Activated CD4-positive, alpha-beta T cell treated with anti-CD3 and anti-CD28 coated beads for 1 hour (primary cell): ENCODE results near the gene PPP2R3B.

Source experiments
- DNase-seq: peaks from one replicate; pipeline ENCODE4 v3.0.0-alpha.2; 2020

Gene PPP2R3B

DNA sequence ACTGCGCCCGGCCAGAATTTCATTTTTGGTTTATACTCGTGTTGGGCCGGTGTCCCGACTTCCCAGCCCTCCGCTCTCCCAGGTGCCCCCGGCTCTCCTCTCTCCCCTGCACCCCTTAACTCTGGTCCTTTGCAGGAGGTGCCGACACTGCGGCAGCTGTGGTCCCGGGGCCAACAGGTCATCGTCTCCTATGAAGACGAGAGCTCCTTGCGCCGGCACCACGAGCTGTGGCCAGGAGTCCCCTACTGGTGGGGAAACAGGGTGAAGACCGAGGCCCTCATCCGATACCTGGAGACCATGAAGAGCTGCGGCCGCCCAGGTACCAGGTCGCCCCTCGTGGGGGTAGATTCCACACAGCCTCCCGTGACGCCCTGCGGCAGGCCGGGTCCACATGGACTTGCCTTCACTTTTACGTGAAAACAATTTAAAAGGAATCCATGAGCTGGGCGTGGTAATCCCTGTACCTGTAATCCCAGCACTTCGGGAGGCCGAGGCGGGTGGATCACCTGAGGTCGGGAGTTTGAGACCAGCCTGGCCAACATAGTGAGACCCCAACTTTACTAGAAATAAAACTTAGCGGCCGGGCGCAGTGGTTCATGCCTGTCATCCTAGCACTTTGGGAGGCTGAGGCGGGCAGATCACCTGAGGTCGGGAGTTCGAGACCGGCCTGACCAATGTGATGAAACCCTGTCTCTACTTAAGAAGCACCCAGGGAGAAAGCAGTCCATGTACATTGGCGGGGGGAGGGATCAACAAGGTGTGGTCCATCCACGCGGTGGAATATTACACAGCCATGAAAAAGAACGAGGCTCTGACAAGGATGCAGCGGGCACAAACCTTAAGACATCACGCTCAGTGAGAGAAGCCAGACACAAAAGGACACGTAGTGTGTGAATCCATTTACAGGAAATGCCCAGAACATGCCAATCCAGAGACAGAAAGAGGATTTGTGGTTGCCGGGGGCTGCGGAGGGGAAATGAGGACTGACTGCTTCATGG, 93.5 kb downstream of the PPP2R3B start:
- no peak for DNase-seq

DNA sequence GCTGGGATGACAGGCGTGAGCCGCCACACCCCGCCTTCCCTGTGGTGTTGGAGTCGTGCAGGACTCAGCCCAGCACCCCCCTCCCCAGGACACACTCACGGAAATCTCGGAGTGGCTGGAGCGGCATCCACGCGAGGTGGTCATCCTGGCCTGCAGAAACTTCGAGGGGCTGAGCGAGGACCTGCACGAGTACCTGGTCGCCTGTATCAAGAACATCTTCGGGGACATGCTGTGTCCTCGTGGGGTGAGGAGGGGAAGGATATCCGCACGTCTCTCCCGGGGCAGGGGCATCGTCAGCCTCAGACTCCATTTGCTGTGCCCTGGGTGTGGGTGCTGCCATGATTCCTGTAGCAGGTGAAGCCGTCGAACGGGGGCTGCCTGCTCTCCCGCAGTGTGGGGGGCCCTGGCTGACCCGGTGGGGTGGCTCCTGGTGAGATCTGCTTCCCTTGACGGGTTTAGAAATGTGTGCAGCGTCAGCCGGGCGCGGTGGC, 95.3 kb downstream of the PPP2R3B start:
- no peak for DNase-seq

DNA sequence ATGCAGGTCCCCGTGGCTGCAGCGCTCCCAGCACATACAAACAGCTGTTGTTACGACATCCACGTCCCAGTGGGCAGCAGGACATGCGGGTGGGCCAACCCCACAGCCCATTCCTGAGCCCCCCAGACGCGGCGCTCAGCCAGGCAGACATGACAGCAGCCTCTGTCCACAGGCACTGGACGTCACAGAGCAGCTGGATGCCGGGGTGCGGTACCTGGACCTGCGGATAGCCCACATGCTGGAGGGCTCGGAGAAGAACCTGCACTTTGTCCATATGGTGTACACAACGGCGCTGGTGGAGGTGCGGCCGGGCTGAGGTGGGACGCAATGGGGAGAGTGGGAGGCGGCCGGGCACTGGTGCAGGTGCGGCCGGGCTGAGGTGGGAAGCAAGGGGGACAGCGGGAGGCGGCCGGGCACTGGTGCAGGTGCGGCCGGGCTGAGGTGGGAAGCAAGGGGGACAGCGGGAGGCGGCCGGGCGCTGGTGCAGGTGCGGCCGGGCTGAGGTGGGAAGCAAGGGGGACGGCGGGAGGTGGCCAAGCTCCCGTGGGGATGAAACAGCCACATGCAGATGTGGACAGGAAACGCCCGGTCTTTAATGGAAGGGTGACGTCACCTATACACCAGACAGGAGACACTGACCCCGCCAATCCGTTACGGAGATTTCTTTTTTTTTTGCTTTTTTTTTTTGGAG, 96.1 kb downstream of the PPP2R3B start:
- no peak for DNase-seq

DNA sequence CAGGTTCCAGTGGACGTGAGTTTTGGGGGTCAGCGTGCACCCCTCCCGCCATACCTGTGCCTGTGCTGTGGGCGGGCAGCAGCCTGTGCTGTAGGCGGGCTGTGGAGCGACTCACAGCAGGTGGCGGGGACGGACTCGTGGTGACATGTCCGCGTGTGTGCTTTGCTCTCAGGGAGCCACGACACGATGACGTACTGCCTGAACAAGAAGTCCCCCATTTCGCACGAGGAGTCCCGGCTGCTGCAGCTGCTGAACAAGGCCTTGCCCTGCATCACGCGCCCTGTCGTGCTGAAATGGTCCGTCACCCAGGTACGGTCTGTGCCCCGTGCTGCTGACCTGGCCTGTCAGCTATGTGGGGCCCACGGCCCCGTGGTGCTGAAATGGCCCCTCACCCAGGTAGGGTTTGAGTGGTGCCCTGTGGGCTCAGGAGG, 98.1 kb downstream of the PPP2R3B start:
- no peak for DNase-seq

DNA sequence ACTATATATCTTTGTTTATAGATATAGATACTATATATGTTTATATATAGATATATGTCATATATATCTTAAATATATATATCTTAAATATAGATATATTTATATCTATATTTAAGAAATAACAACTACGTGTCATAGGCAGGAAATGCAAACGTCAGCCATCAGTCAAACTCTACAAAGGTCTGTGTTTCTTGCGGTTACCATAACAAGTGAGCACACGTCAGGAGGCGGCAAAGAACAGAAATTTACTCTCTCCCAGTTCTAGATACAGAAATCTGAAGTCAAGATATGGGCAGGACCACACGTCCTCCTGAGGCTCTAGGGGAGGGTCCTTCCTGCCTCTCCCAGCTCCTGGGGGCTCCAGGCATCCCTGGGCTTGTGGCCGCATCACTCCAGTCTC, 99.0 kb downstream of the PPP2R3B start:
- DNase-seq, result no peak

DNA sequence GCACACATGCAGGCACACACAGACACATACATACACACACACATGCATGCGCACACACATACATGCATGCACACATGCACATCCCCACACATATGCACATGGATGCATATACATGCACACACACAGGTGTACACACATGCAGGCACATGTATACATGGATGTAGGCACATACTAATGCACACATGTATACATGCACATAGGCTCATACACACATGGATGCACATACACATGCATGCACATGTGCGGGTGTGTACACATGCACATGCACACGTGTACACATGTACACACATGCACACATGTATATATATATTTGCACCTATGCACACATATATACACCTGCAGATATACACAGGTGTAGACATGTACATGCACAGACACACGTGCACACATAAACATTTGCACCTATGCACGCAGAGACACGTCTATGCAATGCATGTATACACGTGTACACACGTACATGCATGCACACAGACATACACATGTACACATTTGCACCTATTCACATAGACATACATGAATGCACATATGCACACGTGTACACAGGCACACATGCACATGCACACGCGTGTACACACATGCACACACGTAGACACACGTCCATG, 101.5 kb downstream of the PPP2R3B start:
- no peak for DNase-seq
